ENCODE measurements around the gene CIT. TPM values are rescaled to one million over a fixed set of nuclear protein-coding genes. Genes with fewer than 3 reads are reported as not detected.

Gene CIT
- total RNA-seq, 2 donors from 2014 or later, result 12.6 to 42.4 TPM

- intact Hi-C loops (cut with DNase I), result no loop called here
- DNase-seq, result no peak
- H3K9ac ChIP-seq (ENCODE audit: low read depth in 2 of 2, low read length in 2 of 2), result no peak overlapping the region
- no peaks in the 10 kb centered on the region for H3K9me3 ChIP-seq
- H3K27ac ChIP-seq, result no peak overlapping the region
- no peak overlapping the region for H3K4me3 ChIP-seq
- H3K27me3 ChIP-seq, result no peaks in the 10 kb centered on the region
- H3K36me3 ChIP-seq, result no peaks in the 10 kb centered on the region
- H3K4me1 ChIP-seq, result no peaks in the 10 kb centered on the region
- no peak for TF ChIP-seq CTCF (IDR thresholded peaks at IDR 0.05)
These were observed 131.0 kb downstream of the CIT start for GRCh38 chr12:119746169-119746568.

GRCh38 chr12:119744900-119745606, 132.1 kb downstream of the CIT start:
- Histone ChIP-seq H3K4me3 (no peak overlapping the region), H3K9me3 (no peaks in the 10 kb centered on the region), H3K36me3 (no peaks in the 10 kb centered on the region), H3K9ac (ENCODE audit: low read depth in 2 of 2, low read length in 2 of 2) (no peak overlapping the region), H3K4me1 (no peaks in the 10 kb centered on the region), H3K27ac (no peak overlapping the region), H3K27me3 (no peaks in the 10 kb centered on the region)
- no peak for TF ChIP-seq CTCF (IDR thresholded peaks at IDR 0.05)
- intact Hi-C loops (cut with DNase I), result no loop called here
- no peak for DNase-seq

GRCh38 chr12:119742700-119743099, 134.4 kb downstream of the CIT start:
- no peak overlapping the region for H3K27ac ChIP-seq
- H3K9ac ChIP-seq (ENCODE audit: low read depth in 2 of 2, low read length in 2 of 2), result no peak overlapping the region
- H3K9me3 ChIP-seq, result no peaks in the 10 kb centered on the region
- intact Hi-C loops (cut with DNase I), result no loop called here
- H3K27me3 ChIP-seq, result no peaks in the 10 kb centered on the region
- TF ChIP-seq CTCF (IDR thresholded peaks at IDR 0.05), result no peak
- no peak for DNase-seq
- no peaks in the 10 kb centered on the region for H3K4me1 ChIP-seq
- H3K36me3 ChIP-seq, result no peaks in the 10 kb centered on the region
- no peak overlapping the region for H3K4me3 ChIP-seq

- Histone ChIP-seq H3K27me3 (no peaks in the 10 kb centered on the region), H3K27ac (no peak overlapping the region), H3K9me3 (no peaks in the 10 kb centered on the region), H3K4me3 (no peak overlapping the region), H3K36me3 (no peaks in the 10 kb centered on the region), H3K9ac (ENCODE audit: low read depth in 2 of 2, low read length in 2 of 2) (no peak overlapping the region), H3K4me1 (no peaks in the 10 kb centered on the region)
- TF ChIP-seq CTCF (IDR thresholded peaks at IDR 0.05), result no peak
- intact Hi-C loops (cut with DNase I), result no loop called here
- DNase-seq, result no peak
These were observed 136.3 kb downstream of the CIT start for GRCh38 chr12:119740830-119741229.

- no peak overlapping the region for H3K4me3 ChIP-seq
- no peaks in the 10 kb centered on the region for H3K4me1 ChIP-seq
- H3K36me3 ChIP-seq, result no peaks in the 10 kb centered on the region
- intact Hi-C loops (cut with DNase I), result no loop called here
- no peaks in the 10 kb centered on the region for H3K27me3 ChIP-seq
- TF ChIP-seq CTCF (IDR thresholded peaks at IDR 0.05), result no peak
- DNase-seq, result no peak
- no peak overlapping the region for H3K9ac ChIP-seq (ENCODE audit: low read depth in 2 of 2, low read length in 2 of 2)
- H3K27ac ChIP-seq, result no peak overlapping the region
- no peaks in the 10 kb centered on the region for H3K9me3 ChIP-seq
These were observed 142.0 kb downstream of the CIT start for GRCh38 chr12:119735079-119735478.
